Activated CD4-positive, alpha-beta T cell treated with anti-CD3 and anti-CD28 coated beads for 24 hours (primary cell): ENCODE results near the gene COG6.

Source experiments
- DNase-seq, 2 donors: peaks; one replicate each; pipeline ENCODE4 v3.0.0-alpha.2; 2020; ENCODE audit warnings: low read depth in 2 of 2

The COG6 gene

DNA sequence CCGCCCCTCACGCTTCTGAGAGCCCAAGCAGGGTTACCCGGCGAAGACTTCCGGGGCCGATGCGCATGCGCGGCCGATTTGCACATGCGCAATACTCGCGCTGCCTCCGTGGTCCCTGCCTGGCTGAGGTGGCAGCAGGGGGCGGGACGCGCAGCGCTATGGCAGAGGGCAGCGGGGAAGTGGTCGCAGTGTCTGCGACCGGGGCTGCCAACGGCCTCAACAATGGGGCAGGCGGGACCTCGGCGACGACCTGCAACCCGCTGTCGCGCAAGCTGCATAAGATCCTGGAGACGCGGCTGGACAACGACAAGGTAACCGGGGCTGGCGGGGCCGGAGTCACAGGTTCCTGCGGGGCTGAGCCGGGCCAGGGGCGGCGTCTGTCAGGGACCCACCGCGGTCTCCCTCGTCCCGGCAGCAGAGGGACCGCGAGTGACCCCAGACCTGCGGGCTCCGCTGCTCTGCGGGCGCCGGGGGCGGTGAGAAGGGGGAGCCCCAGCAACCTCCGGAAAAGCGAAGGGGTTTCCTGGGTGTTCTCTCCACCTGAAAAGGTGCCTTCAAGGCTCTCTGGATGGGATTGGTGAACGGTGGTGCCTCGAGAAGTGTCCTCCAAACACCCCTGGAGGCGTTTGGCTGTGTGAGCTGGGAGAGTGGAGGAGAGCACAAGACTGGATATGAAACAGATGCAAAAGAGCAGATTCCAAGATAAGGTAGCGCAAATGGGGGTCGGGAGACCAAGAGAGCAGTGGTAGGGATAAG lies at the start of gene COG6:
Gene COG6 (plus strand): TSS at position 94 of the 756 bp plus-strand sequence. CDS start 65 bp downstream, at position 159.
- peak; percentile 92 to 95 for DNase-seq

DNA sequence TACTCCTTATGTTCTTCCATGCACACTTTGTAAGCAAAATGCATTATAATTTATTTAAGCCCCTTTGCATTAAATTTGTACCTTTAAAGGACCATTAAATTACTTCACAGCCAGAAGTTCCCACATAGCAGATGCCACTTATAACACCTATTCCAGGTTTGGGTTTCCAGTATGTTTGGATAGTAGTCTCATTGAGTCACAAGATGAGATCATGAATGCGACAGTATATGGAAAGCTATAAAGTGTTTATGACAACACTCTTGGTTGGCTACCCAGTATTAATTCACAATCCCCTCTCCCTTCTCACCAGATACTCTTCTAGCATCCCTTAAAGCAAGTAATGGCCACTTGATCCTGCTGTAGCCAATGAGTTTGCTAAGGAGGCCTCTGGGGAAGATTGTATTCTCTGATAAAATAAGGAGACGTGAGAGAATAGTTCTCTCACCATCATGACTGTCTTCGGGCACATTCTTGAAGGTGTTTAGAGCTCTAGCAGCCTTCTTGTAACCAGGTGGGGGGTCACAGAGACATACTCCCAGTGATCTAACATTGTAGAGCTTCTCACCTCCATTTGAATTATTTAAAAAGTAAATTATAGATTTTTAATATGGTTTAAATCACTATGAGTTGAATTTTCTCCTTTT lies 49.7 kb upstream of the COG6 start:
- DNase-seq = no peak

DNA sequence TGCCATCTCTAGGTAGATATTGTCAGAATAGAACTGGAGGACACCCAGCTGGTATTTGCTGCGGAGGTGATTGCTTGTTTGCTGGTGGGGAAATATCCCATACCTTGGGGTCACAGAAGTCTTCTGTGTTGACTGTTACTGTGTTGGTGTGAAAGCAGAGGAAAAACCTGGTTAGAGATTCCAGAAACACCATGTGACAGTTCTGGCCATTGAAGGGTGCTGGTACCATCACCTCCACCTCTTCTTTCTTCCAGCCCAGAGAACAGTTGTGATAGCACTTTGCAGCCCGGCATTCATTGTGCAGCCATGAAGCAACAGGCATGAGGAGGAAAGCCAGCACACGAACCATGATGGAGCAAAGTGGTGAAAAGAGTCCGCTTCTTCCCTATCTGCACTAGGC lies 47.6 kb upstream of the COG6 start:
- DNase-seq = no peak

DNA sequence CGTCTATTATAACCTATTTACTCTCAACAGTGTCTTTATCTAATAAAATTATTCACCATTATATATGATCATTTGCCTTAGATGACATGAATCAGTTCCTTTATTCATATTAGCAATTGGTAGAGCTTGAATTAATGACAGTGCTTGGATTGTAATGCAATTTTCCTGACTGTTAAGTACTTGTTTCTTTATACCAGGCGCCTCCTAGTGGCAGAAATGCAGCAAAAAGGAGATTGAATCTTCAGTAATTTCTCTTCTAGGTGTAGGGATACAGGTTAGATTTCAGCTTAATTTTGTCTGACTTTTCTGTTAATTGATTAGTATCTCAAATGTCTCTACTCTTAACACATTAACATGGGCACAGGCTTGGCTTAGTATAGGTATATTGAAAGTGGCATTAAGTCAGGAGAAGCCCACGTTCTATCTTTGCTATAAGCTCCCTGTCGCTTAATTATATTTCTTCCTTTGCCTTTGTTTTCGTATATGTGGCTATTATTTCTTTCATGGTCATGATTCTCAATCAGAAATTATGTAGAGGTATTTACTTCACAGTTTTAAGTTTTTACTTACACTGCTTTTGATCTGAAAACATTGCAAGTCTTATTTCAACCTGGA lies 43.3 kb upstream of the COG6 start:
- peak; percentile 49 to 51 for DNase-seq

DNA sequence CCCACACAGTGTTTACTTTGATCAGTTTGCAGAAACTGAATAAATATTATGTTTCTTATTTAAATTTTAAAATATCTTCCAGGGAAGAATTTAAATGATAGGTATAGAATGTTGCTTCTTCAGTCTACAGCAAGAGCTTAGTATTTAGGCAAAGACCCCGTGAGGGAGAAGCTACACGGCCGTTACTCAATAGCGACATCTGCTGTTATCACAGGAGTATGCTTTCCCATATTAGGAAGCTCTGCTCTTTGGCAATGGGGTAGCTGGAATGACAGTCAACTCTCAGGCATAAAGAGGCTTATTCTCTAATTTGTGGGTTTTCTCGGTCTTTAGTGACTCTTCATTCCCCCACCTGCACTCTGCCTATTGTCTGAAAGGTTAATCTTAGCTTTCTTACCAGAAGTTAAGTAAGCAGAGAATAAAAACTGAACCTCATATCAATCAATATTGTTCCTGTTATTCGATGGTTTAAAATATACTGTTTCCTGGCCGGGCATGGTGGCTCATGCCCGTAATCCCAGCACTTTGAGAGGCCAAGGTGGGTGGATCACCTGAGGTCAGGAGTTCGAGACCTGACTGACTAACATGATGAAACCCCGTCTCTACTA lies 39.3 kb upstream of the COG6 start:
- DNase-seq = no peak

DNA sequence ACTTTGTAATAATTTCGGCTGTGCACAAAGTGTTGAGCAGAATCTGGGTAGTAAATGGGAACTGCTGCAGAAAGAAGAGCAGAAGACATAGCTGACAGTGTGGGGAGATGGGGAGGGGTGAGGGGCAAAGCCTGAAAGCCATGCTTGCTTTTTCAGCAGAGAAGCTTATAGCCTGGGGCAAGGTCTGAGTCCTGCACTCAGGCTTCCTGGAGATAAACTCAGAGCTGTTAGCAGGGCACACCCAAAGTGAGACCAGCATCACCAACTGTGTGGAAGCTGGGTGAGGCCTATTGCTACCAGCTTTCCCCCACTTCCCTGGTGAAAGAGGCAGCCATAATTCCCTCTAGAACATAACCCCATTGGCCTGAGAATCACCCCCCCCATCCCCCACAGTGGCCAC lies 36.9 kb upstream of the COG6 start:
- no peak for DNase-seq

DNA sequence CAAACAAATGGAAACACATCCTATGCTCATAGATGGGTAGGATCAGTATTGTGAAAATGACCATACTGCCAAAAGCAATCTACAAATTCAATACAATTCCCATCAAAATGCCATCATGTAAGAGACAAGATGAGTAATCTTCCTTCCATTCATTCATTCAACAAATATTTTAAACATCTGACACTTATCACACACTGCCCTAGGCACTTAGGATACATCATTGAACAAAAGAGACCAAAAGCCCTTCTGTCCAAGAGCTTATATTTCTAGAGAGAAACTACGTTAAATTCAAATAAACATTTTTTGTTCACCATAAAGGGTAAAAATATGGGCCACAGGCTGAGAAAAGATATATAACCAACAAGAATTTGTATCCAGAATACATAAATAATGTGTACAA lies 32.0 kb upstream of the COG6 start:
- no peak for DNase-seq

DNA sequence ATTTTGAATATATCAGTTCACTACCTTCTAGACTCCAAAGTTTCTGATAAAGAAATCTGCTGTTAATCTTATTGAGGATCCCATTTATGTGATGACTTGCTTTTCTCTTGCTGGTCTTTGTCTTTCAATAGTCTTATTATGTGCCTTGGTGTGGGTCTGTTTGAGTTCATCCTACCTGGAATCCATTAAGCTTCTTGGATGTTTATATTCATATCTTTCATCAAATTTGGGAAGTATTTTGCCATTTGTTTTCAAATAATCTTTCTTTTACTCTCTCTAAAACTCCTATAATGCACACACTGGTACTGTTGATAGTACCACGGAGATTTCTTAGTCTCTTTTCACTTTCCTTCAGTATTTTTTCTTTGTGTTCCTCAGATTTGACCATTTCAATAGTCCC lies 24.2 kb upstream of the COG6 start:
- no peak for DNase-seq

DNA sequence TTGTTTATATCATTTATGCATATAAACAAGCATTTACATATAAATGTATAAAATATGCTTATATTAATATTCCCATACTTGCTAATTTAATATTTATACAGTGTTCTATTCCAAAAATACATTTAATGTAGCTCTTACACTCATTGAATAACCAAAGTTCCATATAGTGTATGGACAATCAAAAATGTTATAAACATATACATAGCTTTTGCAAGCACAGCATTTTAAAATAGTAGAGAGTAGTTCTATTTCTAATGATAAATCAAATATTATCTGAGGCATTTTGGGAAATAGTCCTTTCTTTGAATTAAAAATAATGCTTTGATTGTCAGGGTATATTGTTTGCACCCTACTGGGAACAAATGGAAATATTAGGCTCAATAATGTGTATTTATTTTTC lies 22.5 kb upstream of the COG6 start:
- DNase-seq = no peak

DNA sequence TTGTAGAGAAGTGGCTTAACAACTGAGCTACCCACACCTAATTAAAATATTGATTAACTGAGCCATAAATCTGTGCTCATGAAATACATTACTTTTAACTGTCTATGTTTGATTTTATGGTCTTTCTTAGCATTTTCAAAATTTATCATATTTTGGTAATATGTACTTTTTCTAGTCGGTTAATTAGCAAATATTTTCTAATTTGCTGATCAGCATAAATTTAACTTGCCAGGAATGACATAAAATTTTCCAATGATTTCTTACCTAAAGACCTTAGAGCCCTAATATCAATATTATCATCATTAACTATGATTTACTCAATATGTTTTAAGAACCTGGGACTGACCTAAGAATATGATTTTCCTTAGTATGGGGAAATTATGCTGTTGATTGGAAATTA lies 19.9 kb upstream of the COG6 start:
- DNase-seq = no peak

DNA sequence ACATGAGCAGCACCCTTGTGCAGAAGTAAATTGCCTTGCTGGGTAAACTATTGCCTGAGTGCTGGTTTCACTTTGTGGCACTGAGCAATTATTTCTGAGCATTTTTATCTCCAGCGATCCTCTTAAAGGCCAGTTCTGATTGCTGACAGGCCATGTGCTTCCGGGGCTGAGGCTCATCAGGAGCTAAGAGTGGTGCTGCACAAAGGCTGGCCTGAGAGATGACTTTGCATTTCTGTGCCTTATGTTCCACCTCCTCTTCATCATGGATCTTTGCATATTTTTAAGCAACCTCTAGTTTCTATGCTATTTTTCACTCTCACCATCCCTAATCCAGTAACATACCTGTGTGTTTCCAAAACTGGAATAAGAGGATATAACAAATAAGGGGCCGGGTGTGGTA lies 17.6 kb upstream of the COG6 start:
- DNase-seq = no peak

DNA sequence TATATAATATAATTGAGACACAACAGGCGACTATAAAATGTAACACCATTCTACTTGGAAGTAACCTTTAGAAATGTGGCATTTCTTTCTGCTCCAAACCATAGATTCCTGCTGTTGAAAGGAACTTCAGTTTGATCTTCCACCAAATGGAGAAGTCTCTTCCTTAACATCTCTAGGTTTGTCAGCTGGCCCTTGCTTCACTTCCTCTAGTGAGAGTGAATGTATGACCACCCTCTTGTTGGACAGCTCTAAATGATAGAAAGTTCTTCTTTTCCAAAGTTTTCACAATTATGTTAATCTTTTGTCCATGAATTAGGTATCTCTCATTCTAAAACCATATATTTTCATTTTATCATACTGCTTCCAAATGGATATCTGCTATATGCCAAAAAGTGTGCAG lies 13.8 kb upstream of the COG6 start:
- no peak for DNase-seq

DNA sequence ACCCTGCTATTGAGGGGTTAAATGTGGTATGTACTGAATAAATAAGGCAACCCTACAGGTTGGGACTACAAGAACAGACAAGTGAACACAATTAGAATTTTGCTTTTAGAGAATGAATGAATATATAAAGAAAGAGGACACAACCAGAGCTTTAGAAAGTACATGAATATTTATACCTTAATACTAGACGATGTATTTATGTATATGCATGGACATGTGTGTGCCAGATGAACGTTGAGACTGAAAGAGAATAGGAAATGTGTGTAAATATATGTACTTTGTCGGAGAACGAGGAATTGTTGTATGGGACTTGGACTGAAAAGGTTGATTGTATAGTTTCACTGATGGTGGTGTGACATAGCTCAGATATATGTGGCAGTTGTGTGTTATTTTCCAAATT lies 9.3 kb upstream of the COG6 start:
- DNase-seq = no peak

DNA sequence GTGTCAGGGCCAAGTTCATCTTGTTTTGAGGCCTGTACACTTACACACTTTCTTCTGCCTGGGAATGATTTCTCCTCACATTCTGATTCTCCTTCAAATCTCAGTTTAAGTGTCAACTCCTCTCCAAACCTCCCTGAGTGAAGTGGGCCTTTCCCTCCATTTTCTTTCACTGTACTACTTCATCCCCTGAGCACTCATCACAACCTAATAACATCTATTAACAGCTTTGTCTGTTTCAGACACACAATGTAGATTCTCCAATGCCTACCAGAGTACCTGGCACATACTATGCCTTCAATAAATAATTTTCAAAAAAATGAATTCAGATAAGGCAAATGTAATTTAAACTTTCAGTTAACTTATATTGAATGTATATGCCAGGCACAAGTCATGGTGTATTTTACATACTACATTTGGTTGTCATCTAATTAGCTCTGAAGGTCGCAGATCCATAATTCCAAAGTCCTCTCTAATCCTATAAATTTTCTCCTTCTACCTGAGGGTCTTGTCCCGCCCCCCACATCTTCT lies 357 bp upstream of the COG6 start:
- no peak for DNase-seq

DNA sequence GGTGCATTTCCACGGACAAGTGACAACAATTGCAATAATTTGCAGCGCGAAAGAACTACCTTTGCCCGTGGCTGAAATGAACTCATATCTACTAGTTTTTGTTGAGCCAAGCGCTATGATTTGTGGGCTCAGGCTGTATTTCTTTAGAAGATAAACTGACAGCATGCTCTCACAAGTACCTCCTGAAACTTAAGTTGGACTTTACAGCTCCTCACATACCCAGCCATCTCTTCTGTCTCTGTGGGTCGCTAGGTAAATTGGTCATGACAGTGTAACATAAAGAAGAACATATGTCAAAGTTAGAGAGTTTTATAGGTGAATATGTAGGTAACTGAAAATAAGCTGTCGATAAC lies 839 bp downstream of the COG6 start:
- no peak for DNase-seq

DNA sequence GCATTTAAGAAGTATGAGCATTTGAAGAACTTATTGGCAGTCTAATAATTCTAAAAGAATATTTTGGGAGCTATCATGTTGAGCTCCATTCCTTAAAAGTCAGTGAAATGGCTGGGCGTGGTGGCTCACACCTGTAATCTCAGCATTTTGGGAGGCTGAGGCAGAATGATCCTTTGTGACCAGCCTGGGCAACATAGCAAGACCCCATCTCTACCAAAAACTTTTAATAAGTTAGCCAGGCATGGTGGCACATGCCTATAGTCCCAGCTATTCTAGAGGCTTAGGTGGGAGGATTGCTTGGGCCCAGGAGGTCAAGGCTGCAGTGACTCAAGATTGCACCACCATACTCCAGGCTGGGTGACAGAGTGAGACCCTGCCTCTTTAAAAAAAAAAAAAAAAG lies 8.0 kb downstream of the COG6 start:
- no peak for DNase-seq

DNA sequence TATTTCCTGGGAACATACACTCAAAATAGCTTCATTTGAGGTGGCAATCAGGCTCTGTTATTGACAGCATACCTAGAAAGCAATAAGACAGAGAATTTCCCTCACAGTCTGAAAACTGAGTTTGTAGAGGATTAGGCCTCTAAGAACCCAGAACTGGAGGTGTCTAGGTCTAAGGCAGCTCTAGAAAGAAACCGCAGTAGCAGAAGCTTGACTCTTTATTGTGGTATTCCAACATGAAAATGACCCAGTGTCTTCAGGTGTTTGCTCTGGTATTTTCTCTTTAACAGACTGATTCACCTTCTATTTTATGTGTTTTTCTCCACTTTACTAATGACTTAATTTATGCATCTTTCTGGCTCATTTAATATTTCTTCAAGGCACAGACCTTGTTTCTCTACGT lies 8.5 kb downstream of the COG6 start:
- DNase-seq = no peak

DNA sequence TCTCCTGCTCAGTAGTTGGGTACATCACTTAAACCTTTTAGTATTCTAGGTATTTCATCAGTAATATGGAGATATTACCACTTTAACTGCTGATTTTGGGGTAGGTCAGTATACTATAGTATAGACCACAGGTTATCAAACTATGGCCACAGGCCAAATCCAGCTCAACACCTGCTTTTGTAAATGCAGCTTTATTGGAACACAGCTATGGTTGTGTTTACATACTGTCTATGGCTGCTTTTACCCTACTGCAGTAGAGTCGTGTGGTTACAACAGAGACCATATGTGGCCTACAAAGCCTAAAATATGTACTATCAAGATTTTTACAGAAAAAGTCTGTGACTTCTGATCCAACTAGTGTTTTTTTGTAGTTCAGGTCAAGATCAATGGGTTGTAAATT lies 10.3 kb downstream of the COG6 start:
- DNase-seq = no peak

DNA sequence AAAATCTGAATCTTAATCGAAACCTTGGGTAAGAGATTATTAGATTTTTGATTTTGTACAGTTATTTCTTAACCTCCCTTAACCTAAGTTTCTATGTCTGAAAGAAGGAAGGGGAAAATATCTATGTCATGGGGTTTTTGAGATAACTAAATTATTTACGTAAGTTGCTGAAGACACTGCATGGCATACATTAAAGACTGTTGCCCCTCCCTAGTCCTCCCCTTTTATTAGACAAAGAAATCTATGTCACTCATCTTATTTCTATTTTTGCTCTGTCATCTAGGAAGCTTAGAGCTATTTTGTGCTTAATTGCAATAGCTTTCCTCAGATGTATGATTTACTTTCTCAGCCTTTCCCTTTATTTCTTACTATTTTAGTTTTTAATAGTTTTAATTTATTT lies 15.0 kb downstream of the COG6 start:
- no peak for DNase-seq

DNA sequence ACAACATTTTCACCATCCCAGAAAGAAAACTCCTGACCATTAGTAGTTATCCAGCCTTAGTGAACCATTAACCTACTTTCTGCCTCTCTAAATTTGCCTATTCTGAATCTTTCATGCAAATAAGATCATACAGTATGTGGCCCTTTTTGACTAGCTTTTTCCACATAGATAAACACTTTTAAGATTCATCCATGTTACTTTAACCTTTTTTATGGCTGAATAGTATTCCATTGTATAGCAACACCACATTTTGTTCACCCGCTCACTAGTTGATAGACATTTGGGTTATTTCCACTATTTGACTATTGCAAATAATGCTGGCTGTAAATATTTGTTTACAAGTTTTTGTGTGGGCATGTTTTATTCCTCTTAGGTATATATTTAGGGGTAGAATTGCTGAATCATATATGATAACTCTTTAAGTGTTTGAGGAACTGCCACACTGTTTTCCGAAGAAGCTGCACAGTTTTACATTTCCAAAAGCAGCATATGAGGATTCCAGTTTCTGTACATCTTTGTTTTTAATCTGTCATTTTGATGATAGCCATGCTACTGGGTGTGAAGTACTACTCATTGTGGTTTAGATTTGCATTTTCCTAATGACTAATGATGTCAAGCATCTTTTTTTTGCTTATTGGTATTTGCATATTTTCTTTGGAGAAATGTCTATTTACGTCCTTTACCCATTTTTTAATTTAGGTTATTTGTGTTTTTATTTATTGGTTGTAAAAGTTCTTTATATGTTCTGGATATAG lies 17.1 kb downstream of the COG6 start:
- no peak for DNase-seq

DNA sequence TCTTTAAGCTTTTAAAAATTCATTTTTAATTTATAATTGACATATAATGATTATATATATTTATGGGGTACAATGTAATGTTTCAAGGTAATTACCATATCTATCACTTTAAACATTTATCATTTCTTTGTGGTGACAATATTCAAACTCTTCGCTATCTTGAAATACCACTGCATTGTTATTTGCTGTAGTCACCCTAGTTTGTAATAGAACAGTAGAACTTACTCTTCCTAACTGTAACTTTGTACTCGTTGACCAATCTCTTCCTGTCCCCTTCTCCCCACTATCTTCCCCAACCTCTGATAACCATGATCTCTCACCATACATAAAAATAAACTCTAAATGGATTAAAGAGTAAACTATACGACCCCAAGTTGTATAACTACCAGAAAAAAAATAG lies 20.4 kb downstream of the COG6 start:
- DNase-seq = no peak

DNA sequence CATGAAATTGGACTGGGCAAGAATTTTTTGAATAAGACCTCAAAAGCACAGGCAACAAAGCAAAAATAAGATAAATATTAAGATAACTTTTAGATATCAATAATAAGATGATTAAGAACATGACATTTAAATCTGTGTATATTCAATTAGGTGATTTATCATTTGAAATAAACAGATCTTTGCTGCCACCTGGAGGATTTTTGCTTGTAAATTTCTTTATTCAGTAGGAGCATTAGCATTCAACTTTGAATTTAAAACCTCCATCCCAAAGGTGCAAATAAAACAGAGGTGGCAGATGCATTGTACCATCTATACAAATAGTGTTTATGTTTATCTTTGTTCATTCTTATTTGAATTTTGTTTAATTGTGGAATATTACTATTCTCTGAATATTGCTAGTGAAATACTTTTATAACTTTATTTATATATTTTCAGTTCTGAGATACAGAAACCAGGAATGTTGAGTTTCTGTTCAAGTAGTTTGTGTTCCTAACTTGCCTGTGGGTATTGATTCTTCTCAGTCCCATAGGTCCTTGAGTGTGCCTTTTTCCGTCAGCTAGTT lies 20.9 kb downstream of the COG6 start:
- DNase-seq = peak in 1 of 2 donors; percentile 26
